ENCODE data around the gene EEF1AKMT4.

EEF1AKMT4 gene

DNA sequence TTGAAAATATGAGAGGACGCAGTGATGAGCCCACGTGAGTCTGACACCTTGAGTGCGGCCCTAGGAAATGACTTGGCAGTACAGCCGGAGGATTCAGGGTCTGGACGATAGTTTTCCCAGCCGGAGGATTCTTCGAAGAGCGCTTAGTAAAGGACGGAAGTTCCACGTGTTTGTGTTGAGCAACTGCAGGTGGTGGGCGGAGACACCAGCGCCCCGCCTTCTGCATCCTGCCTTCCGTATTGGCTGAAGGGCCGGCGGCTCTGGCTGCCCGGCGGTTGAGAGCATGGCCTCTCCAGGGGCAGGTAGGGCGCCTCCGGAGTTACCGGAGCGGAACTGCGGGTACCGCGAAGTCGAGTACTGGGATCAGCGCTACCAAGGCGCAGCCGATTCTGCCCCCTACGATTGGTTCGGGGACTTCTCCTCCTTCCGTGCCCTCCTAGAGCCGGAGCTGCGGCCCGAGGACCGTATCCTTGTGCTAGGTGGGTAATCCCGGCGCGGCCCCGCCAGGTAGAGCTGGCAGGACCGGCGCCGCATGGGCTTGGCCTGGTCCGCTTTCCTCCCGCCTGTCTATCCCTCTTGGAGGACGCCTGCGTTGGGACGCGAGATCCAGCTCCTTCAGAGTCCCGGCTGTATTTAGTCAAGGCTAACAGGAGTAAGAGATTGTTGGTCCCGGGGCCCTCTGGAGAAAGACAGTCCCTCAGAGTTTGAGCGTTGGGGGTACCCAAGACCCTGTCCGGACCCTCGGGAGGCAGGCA lies at the start of gene EEF1AKMT4:
Gene EEF1AKMT4 (plus strand): TSS at position 261 of the 755 bp plus-strand sequence. CDS start 23 bp downstream, at position 284.
- peak; percentile 92 for DNase-seq (ENCODE audit: low read depth)

DNA sequence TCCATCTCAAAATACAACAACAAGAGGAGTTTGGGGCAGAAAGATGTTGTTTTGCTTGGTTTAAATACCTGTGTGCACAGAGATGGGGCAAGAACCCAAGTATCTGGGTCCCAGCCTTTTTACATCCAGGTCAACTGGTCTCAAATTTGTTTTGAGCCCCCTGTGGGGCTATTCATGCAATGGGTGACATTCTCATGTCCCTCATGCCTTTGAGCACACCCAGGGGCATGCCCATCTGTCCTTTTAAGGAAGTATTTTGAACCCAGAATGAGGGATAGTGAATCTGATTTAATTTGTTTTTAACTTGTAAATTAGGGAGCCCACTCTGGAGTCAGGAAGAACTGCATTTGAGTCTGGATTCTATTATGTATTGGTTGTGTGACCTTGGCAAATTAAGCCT lies 48.6 kb upstream of the EEF1AKMT4 start:
- no peak for DNase-seq (ENCODE audit: low read depth)

DNA sequence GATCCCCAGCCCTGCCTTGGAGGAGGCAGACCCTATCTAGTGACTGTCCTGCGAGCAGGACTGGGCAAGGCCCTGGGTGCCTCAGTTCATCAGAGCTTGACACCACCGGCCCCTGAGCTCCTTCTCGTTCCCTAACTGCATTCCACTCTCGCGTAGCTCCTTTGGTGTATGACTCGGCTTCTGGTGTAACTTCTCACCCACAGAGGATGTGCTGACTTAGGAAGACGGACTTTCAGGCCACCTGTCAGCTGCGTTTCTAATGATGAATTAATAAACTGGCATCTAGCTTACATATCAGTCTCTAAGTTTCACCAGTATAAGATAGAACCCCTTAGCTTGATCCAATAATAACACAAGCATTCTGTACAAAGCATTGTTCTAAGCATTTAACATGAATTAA lies 45.9 kb upstream of the EEF1AKMT4 start:
- DNase-seq (ENCODE audit: low read depth), result no peak

DNA sequence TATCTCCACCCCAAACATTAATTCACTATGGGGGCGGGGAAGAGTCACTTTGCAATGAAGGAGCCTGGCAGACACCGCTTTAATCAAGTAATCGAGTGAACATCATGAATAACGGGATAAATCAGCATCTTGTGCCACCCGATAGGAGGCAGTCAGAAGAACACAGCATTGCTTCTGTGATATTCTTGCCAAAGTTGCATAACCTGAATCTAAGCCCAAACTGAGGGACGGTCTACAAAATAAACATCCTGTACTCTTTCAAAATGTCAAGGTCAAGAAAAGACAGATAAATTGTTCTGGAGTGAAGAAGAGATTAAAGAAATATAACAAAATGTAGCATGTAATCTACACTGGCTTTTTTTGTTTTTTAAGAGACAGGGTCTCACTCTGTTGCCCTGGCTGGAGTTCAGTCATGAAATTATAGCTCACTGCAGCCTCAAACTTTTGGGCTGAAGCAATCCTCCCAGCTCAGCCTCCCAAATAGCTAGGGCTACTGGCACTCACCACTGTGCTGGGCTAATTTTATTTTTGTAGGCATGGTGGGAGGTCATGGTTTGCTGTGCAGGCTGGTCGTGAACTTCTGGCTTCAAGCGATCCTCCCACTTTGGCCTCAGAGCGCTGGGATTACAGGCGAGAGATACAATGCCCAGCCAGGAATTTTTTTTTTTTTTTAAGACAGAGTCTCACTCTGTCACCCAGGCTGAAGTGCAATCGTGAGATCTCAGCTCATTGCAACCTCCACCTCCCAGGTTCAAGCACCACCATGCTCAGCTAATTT lies 40.1 kb upstream of the EEF1AKMT4 start:
- no peak for DNase-seq (ENCODE audit: low read depth)

DNA sequence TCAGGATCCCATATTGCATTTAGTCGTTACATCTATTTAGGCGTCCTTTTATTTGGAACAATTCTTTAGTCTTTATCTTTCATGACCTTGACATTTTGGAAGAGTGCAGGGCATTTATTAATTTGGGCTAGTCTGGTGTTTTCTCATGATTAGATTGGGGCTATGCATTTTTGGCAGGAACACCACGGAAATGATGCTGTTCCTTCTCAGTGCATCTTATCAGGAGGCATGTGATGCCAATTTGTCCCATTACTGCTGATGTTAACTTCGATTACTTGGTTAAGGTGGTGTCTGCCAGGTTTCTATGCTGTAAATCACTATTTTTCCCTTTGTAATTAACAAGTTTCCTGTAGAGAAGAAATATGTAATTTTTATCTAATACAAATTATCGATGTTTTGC lies 38.2 kb upstream of the EEF1AKMT4 start:
- DNase-seq (ENCODE audit: low read depth), result no peak

DNA sequence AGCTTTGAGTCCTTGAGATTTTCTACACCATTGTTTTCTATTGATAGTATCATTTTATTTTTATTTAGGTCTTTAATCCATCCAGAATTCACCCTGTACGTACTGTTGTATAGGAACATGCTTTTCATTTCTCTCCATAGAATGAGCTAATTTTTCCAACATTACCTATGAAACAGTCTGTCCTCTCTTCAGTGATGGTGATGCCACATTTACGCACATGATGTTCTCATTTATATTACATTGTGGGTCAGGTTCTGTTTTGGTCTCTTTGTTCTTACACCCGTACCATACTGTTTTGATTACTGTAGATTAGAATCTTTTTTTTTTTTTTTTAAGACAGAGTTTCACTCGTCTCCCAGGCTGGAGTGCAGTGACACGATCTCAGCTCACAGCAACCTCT lies 37.8 kb upstream of the EEF1AKMT4 start:
- DNase-seq (ENCODE audit: low read depth), result no peak

DNA sequence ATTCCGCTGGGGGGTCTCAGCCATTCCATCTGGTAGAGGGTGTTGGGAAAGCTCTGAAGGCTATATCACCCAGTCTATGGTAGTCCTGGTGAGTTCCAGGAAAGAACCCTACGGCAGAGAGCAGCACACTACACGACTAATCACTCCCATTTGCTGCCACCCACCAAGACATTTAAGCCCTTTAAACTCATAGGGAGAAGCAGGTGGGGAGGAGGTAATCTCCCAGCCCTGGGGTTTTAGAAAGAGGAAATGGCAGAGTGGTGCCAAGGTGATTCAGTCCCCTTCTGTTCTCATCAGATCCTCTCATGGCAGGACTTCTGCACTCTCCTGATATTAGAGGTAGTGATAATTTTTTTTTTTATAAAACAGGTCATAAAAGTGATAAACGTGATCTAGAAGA lies 30.7 kb upstream of the EEF1AKMT4 start:
- no peak for DNase-seq (ENCODE audit: low read depth)

DNA sequence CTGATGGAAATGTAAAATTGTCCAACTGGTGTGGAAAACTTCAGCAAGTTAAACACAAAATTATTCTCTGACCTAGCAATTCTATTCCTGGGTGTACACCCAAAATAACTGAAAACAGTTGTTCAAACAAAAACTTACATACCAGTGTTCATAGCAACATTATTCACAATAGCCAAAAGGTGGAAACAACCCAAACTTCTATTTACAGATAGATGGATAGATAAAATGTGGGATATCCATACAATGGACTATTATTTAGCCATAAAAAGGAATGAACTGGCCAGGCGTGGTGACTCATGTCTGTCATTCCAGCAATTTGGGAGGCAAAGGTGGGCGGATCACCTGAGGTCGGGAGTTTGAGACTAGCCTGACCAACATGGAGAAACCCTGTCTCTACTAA lies 27.0 kb upstream of the EEF1AKMT4 start:
- no peak for DNase-seq (ENCODE audit: low read depth)

DNA sequence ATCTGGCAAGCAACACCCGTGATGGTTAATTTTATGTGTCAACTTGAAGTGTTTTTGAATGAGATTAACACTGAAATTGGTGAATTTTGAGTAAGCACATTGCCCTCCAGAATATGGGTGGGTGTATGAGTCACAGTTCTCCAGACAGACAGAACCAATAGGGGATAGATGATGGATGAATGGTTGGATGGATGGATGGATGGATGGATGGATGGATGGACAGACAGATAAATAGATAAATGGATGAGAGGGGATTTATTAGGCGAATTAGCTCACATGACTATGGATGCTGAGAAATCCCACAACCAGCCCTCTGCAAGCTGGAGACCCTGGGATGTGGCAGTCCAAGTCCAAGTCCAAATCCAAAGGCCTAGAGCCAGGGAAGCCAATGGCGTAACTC lies 25.5 kb upstream of the EEF1AKMT4 start:
- no peak for DNase-seq (ENCODE audit: low read depth)

DNA sequence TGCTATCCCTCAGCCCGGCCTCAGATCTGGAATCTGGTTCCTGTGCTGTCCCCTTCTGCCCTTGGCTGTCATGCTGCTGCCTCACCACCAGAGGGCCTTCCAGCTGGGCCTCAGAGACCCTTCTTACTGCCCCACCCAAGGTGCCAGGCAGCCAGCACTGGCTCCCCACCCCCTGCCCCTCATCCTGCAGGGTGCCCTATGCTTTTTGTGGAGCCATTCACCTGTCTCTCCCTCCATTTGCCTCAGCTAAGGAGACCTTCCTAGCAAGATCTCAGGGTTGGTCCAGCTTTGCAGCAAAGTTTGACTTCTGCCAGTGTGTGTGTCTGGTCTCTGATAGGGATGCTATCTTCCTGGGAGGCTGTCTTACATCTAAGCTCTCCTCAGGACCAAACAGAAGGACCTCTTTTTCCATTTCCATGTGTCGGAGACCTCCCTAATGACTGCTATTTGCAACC lies 22.0 kb upstream of the EEF1AKMT4 start:
- DNase-seq (ENCODE audit: low read depth), result no peak

DNA sequence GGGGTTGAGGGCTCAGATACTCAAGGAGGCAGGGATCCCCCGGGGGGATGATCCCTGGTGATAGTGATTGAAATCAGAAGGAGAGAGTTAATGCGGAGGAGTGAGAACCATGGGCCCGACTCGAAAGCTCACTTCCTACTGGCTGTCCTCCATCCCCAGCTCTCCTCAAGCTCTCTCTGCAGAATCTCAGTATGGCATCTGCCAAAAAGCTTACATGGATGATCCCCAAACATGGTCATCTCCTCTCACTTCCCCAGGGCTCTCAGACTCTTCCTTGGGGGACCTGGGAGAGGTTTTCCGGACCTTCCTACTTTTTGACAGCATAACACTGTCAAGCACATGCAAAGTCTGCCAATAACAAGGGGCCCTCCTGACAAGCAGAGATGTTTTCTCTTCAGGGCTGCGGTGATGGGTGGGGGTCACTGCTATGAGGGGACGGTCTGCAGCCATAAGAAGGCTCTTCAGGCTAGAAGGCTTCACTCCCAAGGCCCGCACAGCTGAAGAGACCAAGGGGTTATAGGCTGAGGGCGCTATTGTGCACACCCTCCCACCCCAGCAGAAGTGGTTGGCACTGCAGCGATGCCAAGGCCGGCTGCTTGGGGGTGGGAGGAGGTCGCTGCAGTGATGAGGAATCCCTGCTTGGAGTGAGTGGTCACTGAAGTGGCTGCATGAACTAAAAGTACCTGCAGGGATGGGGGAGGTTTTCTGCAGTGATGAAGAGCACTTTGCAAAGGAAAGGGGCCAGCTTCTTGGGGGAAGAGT lies 20.9 kb upstream of the EEF1AKMT4 start:
- no peak for DNase-seq (ENCODE audit: low read depth)

DNA sequence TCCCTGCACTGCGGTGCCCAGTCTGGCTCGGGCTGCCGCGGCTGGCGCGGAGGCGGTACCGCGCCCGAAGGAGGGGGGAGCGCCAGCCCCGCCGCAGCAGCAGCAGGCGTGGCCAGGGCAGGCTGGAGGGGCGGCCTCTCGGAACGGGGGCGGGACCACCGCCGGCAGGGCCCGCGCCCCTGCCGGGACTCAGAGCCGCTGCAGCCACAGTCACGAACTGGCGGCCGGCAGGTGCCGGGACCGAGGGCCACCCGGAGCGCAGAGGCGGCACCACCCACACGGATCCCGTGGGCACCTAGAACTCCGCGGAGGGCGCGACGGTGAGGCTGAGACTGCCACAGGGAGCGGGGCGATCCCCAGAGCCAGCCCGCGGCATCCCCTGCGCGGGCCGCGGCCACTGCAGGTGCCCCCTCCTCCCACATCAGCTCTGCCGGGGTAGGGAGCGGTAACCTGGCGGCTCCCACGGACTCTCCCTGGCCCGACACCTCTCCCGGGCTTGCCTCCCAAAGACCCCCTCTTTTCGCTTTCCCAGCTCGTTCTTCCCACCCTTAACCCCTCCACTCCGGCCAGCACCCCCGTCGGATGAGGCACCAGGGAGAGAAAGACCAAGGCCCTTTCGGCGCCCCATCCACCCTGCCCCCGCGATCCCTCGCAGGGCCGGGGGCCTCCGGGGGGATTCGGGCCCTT lies 19.9 kb upstream of the EEF1AKMT4 start, which contains the start of gene VWA5B2:
Gene VWA5B2 (plus strand): TSS at position 192 of the 687 bp plus-strand sequence. CDS start 944 bp downstream, outside the sequence.
- DNase-seq (ENCODE audit: low read depth), result no peak

DNA sequence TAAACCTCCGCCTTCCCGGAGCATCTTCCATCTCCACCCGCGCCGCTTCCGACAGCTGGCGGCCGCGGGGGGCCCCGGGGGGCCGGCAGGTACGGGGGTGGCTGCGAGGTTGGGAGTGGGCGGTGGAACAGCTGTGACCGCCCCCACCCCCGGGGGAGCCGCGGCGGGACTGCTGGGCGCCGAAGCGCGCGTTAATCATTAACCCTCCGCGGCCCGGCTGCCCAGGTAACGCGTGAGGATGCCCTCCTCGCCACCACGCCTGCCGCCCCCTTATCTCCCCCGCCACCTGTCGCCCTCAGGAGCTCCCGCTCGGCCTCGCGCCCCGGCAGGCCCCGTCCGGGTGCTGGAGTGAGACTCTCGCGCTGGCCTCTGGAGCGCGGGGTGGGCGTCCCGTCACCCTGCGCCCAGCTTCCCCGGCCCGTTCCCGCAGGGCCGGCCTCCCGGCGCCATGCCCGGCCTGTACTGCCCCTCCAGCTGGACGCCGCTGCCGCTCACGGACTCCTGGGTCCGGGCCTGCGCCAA lies 19.3 kb upstream of the EEF1AKMT4 start:
- DNase-seq (ENCODE audit: low read depth), result no peak

DNA sequence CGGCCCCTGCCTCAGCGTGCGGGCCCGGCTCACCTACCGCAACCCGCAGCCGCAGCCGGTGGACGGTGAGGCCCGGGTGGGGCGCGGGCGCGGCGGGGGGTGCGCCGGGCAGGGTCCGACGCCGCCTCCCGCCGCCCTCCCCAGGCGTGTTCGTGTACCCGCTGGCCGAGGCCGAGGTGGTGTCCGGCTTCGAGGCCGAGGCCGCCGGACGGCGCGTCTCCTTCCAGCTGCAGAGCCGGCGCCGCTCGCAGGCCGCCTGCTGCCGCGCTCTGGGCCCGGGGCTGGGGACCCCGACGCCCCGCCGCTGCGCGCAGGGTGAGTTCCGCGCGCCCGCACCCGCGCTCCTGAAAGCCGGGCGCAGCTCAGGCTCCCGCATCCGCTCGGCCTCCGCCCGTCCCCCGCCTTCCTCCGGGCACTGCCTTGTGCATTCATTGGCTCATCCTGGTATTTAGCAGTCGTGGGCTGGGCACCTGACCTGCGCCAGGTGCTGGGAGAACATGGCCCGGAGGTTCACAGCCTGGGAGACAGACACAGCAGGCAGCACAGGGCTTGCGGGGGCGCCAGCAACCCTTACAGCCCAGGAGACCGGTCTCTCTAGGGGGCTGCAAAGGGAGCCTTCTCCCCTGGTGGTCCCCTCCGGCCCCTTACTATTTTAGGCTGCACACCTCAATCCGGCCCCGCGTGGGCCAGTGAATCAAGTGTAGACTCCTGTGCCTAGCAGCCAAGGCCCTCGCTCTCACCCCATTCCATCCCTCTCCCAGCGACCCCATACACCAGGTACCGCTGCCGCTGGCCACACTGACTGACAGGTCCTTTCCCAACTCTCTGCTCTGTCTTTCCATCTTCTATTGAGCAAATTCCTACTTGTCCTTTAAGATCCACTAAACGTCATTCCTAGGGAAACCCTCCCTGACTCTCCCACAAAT lies 18.6 kb upstream of the EEF1AKMT4 start:
- DNase-seq (ENCODE audit: low read depth), result no peak

DNA sequence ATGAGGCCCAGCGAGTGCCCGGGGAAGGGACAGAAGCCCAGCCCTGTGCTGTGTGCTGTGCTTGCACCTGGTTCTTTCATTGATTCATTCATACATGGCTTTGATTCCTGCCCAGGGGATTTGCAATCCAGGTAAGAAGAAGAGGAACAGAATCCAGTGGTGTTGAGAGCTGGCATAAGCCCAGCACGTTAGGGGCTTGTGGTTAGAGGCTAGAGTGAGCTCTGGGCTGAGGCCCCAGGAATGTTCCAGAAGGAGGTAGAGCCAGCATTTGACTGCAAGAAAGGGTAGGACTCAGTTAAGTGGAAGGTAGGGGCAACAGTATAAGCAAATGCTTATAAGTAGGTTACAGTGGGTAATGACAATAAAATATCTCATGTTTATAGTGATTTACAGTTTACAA lies 17.8 kb upstream of the EEF1AKMT4 start:
- DNase-seq (ENCODE audit: low read depth), result no peak

DNA sequence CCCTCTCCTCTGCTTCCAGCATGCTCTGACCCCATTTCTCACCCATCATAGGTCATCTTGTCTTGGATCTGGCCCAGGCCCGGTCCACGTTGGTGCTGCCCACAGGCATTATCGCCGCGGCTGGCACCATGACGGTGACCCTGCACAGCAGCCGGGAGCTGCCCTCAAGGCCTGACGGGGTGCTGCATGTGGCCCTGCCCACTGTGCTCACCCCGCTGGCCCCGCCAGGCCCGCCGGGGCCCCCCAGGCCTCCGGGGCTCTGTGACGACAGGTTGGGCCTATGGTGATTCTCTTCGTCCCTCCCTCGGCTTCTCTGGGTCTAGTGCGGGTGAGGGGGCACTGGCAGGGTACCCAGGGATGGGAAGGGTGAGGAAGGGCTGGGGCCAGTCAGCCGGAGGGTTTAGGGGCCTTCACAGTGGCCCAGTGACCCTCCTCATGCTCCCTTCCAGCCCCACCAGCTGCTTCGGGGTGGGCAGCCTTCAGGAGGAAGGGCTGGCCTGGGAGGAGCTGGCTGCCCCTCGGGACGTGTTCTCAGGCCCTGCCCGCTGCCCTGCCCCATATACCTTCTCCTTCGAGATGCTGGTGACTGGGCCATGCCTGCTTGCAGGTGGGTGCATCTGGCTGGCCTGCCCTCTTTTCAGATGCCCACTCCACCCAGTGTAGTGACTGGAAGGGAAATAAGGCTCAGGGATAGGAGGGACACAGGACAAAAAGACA lies 16.2 kb upstream of the EEF1AKMT4 start:
- no peak for DNase-seq (ENCODE audit: low read depth)

DNA sequence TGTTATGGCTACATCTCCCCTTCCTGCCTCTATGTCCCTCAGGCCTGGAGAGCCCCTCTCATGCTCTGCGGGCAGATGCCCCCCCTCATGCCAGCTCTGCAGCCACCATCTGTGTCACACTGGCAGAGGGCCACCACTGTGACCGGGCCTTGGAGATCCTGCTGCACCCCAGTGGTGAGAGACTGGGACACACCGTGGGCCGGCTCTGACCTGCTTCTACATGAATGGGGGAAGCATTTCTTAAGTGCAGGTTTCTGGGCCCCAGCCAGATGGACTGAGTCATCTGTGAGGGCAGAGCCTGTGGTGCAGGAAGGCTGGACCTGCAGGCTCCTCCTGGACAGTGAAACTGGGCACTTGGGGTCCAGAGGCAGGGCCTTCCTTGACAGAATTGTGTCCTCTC lies 15.2 kb upstream of the EEF1AKMT4 start:
- DNase-seq (ENCODE audit: low read depth), result peak; percentile 61

DNA sequence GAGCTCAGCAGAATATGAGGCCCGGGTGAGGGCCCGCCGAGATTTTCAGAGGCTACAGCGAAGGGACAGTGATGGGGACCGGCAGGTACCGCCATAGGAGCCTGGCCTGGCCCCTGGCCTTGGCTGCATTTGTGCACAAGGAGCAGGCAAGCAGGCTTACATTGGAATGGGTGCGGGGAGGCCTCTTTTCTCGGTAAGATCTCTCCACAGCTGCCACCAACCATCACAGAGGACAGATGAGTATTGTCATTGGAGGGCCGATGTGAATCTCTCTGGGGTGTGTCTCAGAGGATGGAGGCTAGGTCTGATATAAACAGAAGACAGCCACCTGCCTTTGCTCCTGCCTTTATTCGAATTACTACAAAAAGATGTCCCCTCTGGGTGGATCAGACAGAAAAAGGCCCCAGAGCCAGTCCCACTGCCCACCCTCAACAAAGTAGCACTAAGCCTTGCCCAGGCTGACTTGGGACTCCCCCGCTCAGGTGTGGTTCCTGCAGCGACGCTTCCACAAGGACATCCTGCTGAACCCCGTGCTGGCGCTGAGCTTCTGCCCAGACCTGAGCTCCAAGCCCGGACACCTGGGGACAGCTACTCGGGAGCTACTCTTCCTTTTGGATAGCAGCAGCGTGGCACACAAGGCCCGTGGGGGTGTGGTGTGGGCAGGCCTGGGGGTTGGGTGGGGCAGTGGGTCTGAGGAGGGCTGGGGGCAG lies 14.6 kb upstream of the EEF1AKMT4 start:
- no peak for DNase-seq (ENCODE audit: low read depth)

DNA sequence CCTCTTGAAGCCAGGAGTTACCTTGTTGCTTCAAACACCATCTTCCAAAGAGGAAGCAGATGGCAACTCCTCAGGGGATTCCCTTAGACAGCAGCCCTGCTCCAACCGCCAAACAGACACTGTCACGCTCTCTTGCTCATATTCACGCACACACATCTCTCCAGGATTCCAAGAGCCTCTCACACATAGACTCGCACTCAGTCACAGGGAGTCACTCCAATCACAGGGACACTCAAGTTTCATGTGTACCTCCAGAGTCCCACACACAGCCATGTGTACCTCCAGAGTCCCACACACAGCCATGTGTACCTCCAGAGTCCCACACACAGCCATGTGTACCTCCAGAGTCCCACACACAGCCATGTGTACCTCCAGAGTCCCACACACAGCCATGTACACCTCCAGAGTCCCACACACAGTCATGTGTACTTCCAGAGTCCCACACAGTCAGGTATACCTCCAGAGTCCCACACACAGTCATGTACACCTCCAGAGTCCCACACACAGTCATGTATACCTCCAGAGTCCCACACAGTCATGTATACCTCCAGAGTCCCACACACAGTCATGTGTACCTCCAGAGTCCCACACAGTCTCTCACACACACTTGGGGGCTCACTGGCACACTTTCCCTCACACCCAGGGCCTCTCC lies 14.0 kb upstream of the EEF1AKMT4 start:
- no peak for DNase-seq (ENCODE audit: low read depth)
